IPS DF 4.7 (cell line): ENCODE measurements around the gene UQCC5.

ENCODE experiments used
- DNase-seq: peaks from one replicate; pipeline ENCODE4 v3.0.0-alpha.2; 2013; ENCODE audit warnings: low spot score; ENCODE audit errors: extremely low read depth

Gene UQCC5

GRCh38 chr3:52536369-52537164, at the start of gene UQCC5:
UQCC5 (plus strand) TSS chr3:52536605; CDS start chr3:52536756, 151 bp downstream.
- peak; percentile 93 for DNase-seq

DNA sequence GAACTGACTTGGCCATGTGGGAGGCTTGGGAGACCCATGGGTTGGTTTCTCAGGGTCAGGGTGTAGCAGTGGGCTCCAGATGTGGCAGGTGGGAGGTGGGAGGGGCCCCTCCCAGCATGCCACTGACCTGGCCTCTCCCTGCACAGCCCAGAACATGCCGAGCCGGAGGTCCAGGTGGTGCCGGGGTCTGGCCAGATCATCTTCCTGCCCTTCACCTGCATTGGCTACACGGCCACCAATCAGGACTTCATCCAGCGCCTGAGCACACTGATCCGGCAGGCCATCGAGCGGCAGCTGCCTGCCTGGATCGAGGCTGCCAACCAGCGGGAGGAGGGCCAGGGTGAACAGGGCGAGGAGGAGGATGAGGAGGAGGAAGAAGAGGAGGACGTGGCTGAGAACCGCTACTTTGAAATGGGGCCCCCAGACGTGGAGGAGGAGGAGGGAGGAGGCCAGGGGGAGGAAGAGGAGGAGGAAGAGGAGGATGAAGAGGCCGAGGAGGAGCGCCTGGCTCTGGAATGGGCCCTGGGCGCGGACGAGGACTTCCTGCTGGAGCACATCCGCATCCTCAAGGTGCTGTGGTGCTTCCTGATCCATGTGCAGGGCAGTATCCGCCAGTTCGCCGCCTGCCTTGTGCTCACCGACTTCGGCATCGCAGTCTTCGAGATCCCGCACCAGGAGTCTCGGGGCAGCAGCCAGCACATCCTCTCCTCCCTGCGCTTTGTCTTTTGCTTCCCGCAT, 49.2 kb upstream of the UQCC5 start:
- no peak for DNase-seq

DNA sequence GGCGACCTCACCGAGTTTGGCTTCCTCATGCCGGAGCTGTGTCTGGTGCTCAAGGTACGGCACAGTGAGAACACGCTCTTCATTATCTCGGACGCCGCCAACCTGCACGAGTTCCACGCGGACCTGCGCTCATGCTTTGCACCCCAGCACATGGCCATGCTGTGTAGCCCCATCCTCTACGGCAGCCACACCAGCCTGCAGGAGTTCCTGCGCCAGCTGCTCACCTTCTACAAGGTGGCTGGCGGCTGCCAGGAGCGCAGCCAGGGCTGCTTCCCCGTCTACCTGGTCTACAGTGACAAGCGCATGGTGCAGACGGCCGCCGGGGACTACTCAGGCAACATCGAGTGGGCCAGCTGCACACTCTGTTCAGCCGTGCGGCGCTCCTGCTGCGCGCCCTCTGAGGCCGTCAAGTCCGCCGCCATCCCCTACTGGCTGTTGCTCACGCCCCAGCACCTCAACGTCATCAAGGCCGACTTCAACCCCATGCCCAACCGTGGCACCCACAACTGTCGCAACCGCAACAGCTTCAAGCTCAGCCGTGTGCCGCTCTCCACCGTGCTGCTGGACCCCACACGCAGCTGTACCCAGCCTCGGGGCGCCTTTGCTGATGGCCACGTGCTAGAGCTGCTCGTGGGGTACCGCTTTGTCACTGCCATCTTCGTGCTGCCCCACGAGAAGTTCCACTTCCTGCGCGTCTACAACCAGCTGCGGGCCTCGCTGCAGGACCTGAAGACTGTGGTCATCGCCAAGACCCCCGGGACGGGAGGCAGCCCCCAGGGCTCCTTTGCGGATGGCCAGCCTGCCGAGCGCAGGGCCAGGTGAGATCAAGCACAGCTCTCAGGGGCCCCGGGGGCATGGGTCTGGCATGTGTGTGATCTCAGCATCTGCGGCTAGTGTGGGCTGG, 48.4 kb upstream of the UQCC5 start:
- DNase-seq, result no peak

DNA sequence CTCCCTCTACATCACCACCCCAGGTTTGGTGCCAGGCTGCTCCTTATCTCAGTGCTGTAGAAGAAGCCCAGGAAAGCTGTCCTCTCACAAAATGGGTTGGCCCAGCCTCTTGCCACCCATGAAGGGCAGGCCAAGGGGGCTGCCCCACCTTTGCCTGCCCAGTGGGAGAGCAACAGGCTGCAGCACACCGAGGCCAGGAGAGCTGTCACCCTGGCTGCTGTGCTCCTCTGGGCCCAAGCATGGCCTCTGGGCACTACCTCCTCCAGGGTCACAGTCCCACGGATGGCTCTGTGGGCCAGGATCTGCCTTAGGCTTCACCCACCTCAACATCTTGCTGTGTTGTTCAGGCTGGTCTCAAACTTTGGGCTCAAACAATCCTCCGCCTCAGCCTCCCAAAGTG, 47.7 kb upstream of the UQCC5 start:
- DNase-seq, result no peak

DNA sequence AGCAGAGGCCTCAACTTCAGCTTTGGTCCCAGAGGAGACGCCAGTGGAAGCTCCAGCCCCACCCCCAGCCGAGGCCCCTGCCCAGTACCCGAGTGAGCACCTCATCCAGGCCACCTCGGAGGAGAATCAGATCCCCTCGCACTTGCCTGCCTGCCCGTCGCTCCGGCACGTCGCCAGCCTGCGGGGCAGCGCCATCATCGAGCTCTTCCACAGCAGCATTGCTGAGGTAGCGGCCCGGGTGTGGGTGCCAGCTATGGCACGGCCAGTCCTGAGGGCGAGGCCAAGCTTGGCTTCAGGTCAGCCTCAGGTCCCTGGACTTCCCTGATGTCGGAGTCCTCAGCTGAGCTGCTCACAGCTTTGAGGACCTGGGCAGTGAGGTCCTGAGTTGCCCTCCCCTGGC, 47.0 kb upstream of the UQCC5 start:
- DNase-seq, result no peak

DNA sequence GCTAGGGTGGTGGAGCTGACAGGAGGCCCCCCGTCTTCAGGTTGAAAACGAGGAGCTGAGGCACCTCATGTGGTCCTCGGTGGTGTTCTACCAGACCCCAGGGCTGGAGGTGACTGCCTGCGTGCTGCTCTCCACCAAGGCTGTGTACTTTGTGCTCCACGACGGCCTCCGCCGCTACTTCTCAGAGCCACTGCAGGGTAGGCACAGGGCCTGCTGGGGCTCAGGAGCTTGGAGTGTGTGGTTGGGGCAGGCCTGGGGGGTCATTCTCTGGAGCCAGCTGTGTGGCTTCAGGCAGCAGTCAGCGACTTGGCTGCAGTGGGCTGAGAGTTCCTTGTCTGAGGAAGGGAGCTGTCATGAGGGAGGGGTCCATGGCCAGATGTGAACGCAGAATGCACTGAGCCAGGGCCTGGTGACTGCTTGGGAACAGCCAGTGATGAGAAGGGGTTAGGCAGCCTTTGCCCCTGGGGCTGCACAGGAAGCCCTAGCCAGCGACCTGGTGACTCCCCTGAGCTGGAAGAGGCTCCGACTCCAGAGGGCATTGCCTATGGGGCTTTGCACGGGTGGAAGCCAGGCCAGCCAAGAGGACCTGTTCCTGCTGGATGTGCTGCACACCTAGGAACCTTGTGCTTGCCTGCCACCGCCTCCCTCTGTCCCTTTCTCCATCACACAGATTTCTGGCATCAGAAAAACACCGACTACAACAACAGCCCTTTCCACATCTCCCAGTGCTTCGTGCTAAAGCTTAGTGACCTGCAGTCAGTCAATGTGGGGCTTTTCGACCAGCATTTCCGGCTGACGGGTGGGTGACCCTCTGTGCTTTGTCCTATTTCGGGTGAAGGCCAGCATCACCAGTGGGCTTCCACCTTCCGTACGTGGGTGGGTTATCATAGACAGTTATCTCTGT, 46.1 kb upstream of the UQCC5 start:
- no peak for DNase-seq

- DNase-seq, result no peak
Observed at GRCh38 chr3:52490939-52491526, 45.4 kb upstream of the UQCC5 start.

GRCh38 chr3:52492059-52492458, 44.3 kb upstream of the UQCC5 start:
- no peak for DNase-seq

- DNase-seq, result no peak
Observed at GRCh38 chr3:52493232-52494017, 43.0 kb upstream of the UQCC5 start.

DNA sequence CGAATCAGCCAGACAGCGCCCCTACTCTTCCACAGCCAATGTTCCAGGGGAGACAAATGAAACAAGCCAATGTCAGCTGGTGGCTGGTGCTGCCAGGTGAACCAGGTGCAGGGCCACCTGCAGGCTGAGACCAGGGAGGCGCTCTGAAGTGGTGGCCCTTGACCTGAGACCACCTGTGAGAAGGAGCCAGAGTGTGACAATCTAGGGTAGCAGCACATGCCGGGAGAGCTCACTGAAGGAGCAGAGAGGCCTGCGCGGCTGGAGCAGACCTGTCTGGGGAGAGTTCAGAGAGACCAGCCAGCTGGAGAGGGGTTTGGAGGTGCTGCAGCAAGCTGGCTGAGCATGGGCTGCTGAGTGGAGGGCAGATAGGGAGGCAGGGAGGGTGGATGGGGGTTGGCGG, 42.0 kb upstream of the UQCC5 start:
- DNase-seq, result no peak

DNA sequence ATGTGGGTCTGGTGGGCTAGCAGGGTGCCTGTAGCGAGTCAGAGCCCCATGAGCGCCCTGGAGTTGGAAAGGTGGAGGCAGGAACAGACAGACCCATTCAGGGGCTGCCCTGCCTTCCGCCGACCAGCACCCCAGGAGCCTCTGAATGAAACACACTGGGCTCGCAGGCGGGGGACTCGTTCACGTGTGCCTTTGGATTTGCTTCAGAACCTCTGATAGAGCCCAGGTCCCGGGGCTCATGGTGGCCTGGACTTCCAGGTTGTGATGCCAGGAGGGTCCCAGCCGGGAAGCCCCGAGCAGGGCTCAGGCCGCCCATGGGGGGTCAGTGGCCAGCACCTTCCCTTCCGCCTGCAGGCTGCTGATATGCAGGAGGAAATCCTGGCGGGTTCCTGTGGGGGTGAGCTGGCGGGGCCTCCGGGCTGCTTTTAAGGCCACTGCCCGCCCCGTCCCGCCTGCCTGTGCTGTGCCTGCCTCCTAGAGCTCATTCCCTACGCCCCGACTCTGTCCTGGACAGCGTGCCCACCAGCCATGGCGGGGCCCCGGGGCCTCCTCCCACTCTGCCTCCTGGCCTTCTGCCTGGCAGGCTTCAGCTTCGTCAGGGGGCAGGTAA, 41.4 kb upstream of the UQCC5 start, which contains the start of gene STAB1:
STAB1 (plus strand) TSS at position 453 of the 610 bp plus-strand sequence; CDS start at position 529, 76 bp downstream.
- no peak for DNase-seq

GRCh38 chr3:52495777-52496602, 40.4 kb upstream of the UQCC5 start:
- DNase-seq, result no peak

DNA sequence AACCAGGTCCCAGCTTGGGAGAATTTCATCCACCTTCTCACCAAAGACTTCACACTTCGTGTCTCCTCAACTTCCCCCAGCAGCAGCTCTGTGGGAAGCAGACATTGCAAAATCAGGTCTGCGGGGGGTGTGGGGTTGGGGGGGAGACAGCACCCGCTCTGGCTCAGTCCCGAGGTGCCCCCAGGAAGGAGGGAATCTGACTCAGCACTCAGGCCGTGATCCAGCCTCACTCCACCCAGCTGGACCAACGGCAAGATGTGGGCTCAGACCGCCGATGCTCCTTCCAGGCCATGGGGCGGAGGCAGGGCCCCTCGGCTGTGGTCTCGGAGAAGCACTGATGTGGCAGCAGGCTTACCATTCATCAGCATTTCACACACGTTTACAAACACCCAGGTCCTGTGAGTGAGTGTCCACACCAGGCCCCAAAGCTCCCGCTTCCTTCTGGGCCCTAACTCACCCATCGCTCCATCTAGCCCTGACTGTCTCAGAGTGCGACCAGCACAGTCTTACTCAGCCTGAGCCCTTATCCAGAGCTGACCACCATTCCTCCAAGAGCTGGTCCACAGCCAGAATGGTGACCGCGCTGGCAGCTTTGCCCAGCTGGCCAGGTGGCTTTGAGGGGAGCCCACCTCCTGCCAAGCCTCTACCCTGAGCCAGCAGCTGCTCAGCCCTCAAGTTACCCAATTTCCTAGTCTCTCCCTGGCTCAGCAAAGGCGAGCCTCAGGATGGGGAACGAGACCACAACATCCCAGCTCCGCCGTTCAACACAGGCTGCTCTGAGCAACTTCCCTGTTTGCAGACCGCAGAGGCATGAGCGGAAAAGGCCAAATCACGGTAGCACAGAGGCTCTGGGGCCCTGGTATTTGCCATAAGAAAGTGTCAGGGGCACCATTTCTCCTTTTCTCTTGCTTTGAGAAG, 38.0 kb upstream of the UQCC5 start:
- DNase-seq, result no peak

DNA sequence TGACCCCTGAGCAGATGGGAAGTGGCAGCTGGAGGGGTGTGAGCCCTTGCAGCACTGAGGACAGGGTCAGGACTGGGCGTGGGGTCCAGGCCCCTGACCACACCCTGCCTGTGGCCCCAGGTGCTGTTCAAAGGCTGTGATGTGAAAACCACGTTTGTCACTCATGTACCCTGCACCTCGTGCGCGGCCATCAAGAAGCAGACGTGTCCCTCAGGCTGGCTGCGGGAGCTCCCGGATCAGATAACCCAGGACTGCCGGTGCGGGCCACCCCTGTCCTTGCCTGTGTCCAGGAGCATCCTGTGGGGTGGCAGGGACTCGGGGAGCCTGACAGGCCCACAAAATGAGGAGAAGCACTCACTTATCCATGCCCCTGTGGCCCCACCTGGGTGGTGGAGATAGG, 35.4 kb upstream of the UQCC5 start:
- no peak for DNase-seq

DNA sequence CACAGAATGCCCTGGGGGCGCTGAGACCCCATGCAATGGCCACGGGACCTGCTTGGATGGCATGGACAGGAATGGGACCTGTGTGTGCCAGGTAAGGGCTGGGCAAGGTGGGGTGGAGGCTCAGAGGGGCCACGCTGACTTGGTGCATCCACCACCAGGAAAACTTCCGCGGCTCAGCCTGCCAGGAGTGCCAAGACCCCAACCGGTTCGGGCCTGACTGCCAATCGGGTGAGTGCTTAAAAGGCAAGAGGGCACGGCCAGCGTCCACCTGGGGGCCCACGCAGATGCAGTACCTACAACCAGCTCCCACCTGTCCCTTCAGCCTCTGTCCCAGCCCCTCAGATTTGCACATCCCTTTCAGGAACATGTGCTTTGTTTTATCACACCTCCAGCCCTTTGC, 34.4 kb upstream of the UQCC5 start:
- no peak for DNase-seq

- DNase-seq, result no peak
Observed at GRCh38 chr3:52502808-52503350, 33.5 kb upstream of the UQCC5 start.
